Hepatocyte (in vitro differentiated cells): ENCODE measurements around the gene STOM.

Experiments used
- CTCF ChIP-seq: fragments of 200-600 bp; sonication (generic); IDR thresholded peaks from 2 replicates; pipeline ENCODE4 v1.5.1; 2016; ENCODE audit warnings: antibody characterized with exemption, mild to moderate bottlenecking; ENCODE audit not compliant: poor library complexity
- EZH2 ChIP-seq: fragments of 200-600 bp; sonication (generic); IDR thresholded peaks from 2 replicates; pipeline ENCODE4 v1.6.1; 2016; ENCODE audit warnings: antibody characterized with exemption, mild to moderate bottlenecking, borderline replicate concordance

DNA sequence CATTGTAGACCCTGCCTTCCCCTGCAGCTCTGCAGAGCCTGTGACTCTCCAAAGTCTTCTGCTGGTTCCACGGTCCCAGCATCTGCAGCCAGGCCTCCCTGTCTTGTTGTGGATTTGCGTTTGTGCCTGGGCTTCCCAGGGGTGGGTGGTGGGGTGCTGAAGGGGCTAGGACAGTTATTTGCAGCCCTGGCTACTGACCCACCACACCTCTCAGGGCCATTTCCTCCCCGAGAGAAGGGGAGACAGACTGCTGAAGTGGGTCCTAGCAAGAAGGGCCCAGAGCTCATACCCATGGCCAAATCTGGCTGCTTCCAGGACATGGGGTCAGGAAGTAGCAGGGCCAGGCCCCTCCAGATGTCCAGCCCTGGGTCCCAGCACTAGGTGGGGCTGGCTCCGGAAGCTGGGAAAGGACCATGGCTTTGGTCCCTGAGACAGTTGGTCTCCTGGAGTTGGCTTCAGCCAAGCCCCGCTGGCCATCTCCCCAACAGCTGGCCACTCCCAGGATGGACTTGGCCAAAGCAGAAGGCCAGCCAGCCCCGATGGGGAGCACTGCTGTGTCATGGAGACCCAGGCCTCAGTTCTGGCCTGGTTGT lies 75.8 kb downstream of the STOM start:
- TF ChIP-seq CTCF, result no peak
- no peak for TF ChIP-seq EZH2
